HS-5 (cell line): Measurements from ENCODE around the gene TADA2B.

Experiments used
- DNase-seq: peaks from one replicate; pipeline ENCODE4 v3.0.0-alpha.2; 2012; ENCODE audit warnings: low read depth

TADA2B gene

DNA sequence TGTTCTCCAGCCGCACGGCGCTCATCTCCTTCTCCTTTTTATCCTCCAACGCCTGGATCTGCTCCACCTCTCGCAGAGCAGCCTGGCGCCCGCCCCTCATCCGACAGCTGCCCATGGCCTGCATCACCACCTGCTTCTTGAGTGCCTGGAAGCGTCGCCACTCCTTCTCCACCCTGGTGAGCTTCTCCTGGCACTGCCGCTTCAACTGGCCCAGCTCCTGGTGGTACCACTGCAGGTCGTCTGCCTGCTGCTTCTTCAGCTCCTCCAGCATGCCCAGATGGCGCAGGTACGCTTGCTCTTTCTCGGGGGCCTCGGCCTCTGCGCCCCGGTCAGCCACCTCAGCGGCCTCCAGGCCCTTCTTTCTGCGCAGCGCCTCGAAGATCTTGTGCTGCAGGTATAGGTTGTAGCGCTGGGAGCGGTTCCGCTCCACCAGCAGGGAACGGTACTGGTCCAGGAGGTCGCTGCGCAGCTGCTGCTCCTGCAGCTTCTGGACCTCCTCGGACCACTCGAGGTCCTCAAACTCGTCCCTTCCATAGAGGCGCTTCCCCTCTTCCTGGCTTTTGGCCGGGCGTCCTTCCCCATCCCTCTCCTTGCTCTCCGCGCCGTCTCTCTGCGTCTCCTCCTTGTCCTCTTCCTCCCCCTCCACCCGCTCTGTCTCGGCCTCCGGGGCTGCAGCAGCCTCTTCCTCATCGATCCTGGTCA, 1.2 kb upstream of the TADA2B start:
- no peak for DNase-seq

DNA sequence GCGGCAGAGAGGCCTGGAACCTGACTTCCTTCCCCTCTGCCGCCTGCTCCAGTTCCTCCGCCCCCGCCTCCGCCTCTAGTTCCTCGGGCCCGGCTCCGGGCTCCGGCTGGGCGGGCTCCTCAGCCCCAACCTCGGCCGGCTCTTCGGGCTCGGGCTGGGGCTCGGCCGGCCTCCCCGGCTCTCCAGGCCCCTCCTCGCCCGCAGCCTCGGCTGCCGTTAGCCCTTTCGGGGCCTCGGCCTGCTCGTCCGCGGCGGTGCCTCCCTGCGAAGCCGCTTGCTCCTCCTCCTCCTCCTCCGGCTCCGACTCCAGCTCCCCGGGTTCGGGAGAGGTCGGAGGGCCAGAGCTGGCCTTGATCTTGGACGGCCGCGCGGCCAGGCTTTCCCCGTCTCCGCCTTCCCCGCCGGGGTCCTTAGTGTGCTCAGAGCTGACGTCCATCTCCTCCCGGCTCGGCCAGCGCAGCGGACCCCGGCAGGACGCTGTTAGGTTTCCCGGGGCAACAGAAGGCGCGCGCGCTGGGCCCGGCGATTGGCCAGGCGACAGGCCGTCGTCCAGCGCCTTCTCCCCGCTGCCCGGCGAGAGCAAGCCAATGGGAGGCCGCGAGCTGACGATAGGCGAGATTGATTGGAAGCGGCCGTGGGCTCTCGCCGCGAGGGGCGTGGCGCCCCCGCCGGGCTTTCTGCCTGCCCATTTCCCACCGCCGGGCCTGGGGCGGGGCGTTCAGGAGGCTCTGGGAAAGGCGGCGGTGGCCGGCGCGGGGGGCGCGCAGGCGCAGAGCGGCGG, 479 bp upstream of the TADA2B start:
- peak; percentile 81 for DNase-seq

DNA sequence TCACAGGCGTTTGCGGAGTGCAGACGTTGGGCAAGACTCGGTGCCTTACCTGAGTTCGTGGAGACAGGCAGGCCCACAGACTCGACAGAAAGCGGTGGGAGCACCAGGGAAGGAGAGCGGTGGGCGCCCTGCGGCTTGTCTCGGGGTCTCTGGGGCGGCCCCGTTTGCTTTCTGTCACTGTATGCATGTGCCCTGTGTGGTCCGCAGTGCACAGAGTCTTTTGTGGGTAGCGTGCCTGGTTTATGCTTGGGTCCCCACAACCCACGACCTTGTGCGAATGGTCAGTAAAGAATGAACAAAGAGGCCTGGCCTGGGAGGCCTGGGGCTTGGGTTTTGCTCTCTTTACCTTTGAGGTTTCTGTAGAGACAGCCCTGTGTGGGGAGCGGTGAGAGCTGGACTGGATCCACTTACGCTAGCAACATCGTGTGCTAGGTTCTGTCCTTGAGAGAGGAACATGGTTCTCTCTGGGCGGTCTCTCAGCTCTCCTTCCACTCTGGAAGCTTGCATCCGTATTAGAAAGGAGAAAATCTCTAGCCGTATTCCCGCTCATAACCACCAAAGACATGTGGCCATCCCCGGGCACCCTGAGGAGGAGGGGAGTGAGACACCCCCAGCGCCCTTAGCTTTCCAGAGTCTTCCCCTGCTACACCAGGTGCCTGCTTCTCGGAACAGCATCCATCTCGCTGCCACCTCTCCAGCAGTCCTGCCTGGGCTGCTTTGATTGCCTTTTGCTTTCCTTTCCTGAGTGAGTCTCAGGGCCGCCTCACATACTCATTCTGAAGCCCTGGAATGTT, 1.2 kb downstream of the TADA2B start:
- no peak for DNase-seq

DNA sequence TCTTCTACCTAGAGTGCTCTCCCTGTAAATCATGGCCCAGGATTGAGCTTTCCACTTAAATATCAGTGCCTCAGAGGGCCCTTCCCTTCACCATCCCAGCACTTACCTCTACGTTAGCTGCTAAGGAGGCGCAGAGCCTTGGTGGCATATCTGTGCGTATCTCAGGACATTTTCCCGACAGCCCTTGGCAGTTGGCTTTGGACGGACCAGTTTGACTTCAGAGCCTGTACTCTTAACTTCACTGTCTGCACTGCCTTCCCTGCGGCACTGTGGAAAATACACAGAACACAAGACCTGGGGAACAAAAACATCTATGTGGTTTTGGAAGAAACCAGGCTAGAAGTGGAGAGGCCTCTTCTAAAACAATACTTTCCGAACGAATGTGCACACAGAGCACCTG, 2.4 kb downstream of the TADA2B start:
- DNase-seq: no peak

DNA sequence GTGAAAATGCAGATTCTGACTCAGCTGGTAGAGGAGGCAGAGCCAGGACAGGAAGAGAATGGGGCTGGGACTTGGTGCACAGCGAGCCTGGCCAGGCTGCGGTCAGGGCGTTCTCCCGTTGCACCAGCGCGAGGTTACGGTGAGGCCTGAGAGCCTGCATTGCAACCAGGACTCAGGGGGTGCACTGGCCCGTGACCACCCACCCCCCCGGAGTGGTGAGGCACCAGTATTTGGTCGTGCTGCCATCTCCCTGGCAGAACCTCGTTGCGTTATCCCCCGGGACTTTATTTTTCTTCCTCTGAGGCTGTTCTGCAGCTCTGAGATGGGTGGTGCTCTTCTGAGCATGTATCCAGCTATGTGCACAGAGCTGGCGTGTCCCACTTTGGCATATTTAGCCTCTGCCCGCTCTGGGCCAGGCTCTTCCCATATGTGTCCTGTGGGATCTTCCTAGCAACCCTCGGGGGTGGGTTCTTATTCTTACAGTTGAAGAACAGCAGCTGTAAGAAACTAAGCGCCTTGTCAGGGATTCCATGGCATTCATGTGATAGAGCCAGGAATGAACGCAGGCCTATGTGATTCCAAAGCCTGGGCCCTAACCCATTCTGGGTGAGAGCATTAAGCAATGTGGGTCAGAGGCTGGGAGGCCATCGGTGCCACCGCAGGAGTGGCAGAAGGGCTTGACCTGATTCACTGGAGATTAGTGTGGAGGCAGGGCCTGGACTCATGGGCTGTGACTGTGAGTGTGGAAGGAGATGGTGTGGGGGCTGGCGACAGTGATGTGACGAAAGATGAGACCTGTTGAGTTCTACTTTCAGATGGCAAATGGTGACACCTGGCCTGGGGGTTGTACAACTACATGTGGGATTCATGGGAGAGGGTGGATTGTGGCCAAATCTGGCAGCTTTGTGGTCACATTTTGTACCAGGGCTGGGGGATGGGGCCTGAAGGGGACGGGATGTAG, 3.1 kb downstream of the TADA2B start:
- no peak for DNase-seq

DNA sequence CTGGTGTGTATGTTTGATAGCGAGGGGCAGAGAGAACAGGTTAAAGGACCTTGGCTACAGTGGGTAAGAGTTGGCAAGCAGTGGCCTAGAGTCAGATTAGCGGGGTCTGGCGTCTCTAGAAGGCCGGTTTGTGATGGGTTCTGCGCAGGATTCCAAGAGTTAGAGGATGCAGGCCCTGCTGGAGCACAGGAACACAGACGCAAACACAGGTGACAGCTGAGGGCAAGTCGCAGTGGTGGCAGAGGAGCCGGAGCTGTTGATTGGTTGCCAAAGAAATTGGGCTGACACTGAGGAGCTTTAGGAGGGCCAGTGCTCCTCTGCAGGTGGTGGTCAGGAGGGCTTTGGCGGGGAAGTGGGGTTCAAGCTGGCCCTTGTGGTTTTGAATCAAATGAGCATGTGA, 3.8 kb downstream of the TADA2B start:
- DNase-seq: no peak

DNA sequence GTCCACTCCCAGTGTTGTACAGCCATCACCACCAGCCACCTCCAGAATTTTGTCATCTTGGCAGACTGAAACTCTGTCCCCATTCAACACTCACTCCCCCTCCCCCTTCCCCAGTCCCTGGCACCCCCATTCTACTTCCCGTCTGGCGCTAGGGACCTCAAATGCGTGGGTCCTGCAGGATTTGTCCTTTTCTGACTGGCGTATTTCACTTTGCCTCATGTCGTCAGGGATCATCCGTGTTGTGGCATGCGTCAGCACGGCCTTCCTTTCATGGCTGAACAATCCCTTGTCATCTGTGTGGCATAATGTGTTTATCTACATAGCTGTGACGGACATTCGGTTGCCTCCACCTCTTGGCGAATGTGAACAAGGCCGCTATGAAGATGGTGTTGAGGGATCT, 5.5 kb downstream of the TADA2B start:
- no peak for DNase-seq

DNA sequence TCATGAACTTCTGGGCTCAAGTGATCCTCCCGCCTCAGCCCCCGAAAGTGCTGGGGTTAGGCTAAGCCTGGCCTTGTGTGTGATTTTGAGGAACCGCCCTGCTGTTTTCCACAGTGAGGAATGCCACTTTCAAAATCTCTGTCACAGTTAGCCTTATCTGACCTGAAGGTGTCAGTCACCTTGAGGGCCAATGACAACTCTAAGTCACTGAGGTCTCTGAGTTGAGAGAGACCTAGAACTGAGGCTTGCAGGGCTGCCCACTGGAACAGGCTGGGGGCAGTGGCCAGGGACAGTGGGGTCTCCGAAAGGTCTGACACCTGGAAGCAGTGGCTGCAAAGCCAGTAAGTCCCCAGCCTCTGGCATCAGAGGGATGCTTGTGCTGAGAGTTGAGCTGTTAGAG, 6.1 kb downstream of the TADA2B start:
- DNase-seq: no peak

DNA sequence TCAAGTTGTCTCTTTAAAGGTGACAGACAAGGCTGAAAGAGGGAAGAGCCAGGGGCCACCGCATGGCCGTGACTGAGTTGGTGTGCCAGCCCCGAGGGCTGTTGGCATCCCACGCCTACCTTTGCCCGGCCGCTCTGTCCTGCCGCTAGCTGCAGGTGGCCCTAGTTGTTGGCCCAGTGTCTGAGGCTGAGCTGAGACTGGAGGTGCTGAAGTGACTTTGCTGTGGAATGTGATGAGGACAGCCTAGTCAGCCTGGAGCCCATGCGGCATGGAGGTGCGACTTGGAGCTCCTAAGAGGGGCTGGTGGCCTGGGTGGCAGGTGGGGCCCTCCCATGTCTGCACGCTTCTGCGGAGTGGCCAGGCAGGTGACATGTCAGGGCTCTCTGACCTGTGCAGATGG, 6.6 kb downstream of the TADA2B start:
- no peak for DNase-seq

DNA sequence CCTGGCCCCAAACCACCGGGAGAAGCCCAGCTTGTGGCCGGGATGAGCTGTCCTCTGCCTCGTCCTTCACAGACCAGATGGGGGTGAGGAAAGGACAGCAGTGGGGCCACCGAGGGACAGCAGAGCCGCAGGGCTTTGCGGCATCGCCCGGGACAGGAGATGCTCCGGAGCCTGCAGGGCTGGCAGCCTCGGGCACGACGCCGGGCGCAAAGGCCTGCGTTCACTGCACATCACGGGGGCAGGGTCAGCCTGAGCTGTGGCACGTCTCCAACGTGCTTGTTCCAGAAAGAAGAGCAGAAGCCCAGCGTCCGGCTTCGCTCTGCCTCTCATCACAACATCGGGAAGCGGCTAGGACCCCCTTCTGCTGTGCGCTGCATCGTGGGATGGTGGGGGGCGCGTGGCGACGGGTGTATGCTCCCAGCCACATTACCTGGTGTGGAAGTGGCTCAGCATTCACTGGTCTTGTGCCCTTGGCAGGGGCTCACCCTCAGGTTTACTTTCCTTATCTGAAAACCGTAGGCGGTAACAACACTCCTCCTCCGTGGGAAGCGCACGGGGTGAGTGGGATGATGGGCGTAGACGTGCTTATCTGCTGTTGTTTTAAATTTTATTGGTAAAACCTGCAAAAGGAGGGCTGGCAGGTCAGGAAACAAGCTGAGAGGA, 7.4 kb downstream of the TADA2B start:
- no peak for DNase-seq

DNA sequence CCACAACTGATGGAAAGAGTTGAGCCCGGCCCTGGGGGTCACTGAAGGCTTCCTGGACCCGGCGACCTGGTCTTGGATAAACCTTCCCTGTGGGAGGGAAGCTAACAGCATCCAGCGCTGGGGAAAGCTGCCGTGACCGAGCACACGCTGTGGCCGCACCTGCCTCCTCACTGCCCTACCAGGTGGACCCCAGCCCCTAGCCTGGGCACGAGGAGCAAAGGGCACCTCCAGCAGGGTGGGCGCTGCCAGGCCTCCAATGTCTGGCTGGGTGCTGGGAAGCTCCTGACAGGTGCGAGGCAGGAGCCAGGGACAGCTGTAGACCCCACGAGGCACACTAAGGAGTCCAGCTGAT, 7.9 kb downstream of the TADA2B start:
- DNase-seq: no peak

DNA sequence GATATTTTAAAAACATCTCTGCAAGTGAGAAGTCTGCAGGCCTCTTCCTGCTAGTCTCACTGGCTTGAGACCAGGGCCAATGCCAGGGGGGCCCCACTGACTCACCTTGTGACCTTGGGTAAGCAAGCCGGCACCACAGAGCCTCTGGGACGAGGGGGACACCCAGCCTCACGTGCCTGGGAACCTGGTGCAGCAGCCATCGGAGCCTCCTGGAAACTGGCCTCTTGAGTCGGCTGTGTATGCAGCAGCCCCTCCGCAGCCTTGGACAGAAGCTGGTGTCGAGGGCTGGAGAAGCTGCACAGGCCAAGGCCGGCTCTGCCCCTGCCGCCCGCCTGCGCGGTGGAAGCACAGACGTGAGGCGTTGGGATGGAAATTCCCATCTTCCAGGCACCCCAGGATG, 8.7 kb downstream of the TADA2B start:
- no peak for DNase-seq

DNA sequence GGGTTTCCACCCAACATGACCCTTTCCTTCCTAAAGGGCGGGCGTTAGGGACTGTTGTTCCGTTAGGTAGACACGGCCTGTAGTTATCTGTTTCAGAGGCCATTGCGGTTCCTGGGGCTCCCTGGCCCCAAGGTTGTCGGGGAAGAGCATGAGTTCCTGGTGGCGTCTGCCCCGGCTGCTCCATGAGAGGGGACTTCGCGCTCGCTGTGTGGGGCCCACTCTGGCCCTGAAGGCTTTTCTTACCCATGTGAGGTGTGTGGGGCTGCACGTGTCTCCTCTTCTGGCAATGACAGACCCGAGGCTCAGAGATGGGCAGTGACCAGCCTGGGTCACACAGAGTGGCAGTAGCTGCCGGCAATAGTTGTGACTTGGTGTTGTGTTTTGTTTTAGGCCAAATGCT, 9.1 kb downstream of the TADA2B start:
- no peak for DNase-seq

DNA sequence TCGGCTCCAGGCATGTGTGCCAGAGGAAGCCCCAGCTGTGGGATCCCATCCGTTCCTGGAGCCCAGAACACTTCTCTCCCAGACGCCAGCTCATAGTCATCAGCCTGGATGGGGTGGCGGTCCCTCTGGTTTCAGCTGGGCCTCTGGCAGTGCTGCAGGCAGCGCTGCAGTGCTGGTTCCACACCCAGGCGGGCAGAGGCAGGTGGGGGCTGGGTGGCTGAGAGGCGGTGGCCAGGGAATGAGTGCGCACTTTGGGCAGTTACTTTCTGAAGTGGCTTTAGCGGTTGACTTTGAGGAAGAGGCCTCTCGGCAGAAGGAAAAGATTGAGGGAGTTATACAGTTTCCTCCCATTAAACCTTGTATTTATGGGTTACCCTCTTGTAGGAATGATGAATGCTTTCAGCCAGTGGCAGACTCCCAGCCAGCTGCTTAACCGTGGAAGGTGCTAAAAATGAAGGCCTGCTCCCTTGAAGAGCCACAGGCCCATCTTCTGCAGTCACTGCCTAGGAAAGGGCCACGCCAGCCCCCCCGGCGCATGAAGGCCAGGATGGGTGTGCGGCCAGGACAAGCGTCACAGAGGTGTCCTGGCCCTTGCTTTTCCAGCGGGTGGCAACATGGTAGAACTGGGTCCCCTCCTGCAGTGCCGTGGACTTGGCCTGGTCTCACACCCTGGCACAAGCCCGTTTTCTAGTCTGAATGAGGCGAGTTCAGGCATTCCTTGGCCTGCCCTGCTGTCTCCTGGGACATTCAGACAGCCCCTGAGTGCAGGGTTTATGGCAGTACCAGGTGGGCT, 9.9 kb downstream of the TADA2B start:
- no peak for DNase-seq

DNA sequence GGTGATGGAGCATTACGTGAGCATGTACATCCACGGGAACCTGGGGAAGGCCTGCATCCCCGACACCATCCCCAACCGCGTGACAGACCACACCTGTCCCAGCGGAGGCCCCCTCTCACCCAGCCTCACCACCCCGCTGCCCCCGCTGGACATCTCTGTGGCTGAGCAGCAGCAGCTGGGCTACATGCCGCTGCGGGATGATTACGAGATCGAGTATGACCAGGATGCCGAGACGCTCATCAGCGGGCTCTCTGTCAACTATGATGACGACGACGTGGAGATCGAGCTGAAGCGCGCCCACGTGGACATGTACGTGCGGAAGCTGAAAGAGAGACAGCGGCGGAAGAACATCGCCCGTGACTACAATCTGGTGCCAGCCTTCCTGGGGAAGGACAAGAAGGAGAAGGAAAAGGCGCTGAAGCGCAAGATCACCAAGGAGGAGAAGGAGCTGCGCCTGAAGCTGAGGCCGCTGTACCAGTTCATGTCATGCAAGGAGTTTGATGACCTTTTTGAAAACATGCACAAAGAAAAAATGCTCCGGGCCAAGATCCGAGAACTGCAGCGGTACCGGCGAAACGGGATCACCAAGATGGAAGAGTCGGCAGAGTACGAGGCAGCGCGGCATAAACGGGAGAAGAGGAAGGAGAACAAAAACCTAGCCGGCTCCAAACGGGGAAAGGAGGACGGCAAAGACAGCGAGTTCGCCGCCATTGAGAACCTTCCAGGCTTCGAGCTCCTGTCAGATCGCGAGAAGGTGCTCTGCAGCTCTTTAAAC, 11.1 kb downstream of the TADA2B start:
- no peak for DNase-seq

DNA sequence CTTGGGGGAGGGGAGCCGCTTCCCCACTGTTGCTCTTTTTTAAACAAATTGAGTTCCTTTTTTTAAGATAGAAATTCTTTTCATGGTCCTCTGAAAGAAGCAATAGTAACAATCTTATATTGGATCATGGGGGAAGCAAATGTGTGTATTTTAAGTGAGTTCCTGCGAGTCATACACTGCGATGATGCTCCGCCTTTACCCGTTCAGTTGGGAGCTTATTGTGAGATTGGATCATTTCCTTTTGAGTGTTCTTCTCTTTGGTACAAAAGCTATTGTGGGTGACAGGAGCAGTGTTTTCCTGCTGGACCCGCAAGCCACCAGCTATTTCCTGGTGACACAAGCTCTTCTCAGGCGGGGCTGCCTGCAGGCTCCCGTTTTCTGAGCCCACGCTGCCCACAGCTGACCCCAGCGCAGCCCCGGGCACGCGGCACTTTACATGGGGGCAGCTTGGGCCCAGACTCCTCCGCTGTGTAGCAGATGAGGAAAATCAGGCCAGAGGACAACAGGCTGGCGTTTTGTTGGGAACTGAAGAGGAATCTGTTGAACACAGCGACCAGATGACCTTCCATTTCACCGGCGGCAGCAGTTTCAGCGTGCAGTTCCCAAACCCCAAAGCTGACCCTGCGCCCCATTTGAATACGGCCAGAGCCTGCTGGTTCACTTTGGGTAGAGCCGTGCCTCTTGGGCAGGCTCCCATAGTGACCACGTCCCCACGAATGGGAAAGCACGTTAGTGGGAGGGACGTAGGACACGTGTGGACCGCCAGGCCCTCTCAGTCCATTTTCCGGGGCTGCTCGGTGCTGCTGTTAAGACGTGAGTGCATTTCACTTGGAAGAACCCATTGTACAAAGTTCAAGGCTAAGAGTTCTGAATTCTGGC, 12.2 kb downstream of the TADA2B start:
- DNase-seq: no peak

DNA sequence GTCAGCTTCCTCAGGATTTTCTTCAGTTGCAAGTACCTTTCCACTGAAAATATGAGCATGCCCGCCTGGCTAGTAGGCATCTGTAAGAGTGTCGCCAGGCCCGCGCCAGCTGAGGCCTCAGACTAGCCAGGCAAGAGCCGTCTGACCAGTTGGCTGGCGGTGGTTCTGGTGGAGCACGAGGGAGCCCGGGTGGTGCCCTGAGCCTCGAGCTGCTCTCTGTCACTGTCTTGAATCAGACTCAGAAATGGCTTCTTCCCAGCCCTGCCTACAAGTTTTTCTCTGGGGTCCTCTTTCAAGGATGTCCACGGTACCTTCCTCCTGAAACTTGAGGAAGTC, 12.8 kb downstream of the TADA2B start:
- DNase-seq: no peak

DNA sequence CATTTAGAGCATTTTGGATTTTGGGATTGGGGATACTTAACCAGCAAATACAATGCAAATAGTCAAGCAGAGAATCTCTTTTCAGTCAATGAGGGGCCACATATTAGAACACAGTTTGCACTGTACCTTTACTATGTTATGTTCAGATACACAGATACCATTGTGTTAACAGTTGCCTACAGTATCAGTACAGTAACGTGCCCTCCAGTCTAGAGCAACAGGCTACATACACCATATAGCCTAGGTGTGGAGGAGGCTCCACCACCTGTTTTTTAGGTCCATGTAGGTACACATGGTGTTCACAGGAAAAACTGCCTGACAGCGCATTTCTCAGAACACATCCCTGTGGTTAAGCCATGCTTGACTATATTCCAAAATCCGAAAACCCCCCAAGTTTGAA, 15.6 kb downstream of the TADA2B start:
- DNase-seq: no peak

DNA sequence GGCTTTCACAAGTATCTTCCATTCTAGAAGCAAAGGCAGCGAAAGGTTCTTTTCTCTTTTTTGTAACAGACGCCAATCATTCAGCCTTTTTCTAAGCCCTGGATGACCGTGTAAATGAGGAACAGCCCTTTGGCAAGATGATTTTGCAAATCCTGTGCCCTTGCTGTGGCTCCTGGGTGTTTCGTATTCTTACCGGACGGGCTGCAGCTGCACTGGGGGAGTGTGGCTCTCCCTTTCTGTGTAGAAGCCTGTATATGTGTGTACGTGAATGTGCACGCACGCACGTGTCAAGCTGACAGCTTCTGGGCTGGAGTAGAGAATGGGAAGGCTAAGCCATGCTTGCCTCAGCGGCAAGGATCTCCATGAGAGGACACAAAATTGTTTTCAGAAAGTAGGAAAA, 16.5 kb downstream of the TADA2B start:
- DNase-seq: no peak
